ENCODE results near the gene RCAN1. TPM values are rescaled to one million over a fixed set of nuclear protein-coding genes. Genes with fewer than 3 reads are reported as not detected.

The RCAN1 gene
- total and polyA plus RNA-seq, 2 of the 4 experiments (the other 2 are of a cell fraction) = 53.5 to 175 TPM

DNA sequence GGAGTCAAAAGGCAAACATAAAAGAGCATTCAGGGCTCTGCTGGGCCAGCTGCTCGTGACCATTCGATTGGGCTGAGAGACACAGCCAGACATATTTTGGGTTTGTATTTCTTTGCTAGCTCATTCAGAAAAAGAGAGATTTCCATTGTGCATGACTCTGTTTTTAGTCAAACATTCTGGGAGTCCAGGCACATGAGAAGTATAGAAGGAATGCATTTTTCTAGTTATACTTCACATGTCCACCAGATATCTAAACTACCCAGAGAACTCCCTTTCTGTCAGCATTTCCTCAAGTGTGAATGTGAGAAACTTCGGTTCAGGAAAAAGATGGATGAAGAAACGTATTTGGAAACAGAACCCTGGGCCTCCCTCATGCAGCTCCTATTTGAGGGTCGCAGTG is 96.6 kb downstream of the RCAN1 start:
- H3K9me3 ChIP-seq (ENCODE audit: control insufficient read depth, insufficient read depth, low read length) = no peaks in the 10 kb centered on the region
- H3K4me3 ChIP-seq (ENCODE audit: insufficient read depth, low read depth, low read length) = no peak overlapping the region
- TF ChIP-seq, protein P1, sequence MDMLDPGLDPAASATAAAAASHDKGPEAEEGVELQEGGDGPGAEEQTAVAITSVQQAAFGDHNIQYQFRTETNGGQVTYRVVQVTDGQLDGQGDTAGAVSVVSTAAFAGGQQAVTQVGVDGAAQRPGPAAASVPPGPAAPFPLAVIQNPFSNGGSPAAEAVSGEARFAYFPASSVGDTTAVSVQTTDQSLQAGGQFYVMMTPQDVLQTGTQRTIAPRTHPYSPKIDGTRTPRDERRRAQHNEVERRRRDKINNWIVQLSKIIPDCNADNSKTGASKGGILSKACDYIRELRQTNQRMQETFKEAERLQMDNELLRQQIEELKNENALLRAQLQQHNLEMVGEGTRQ (IDR thresholded peaks at IDR 0.05; ENCODE audit: low read depth, low read length) = no peak
- TF ChIP-seq POLR2A (IDR thresholded peaks at IDR 0.05; ENCODE audit: low read depth, low read length) (no peak), BHLHE40 (IDR thresholded peaks at IDR 0.05; ENCODE audit: low read depth, low read length) (no peak), NFE2L2 (IDR thresholded peaks at IDR 0.05; ENCODE audit: low read depth, low read length) (no peak), MAFK (IDR thresholded peaks at IDR 0.05; ENCODE audit: low read depth, low read length) (no peak), CHD1 (IDR thresholded peaks at IDR 0.05; ENCODE audit: low read depth, low read length) (no peak), MXI1 (IDR thresholded peaks at IDR 0.05; ENCODE audit: borderline replicate concordance, low read depth, low read length) (no peak), FOS (IDR thresholded peaks at IDR 0.05; ENCODE audit: low read depth, low read length) (no peak), RCOR1 (IDR thresholded peaks at IDR 0.05; ENCODE audit: insufficient replicate concordance, low read length) (no peak), RFX5 (IDR thresholded peaks at IDR 0.05; ENCODE audit: low read depth, low read length) (no peak), SMC3 (IDR thresholded peaks at IDR 0.05; ENCODE audit: low read depth, low read length) (no peak), RAD21 (IDR thresholded peaks at IDR 0.05; ENCODE audit: low read length) (no peak), CEBPB (IDR thresholded peaks at IDR 0.05; ENCODE audit: low read depth, low read length) (no peak), MAZ (IDR thresholded peaks at IDR 0.05; ENCODE audit: borderline replicate concordance, low read depth, low read length) (no peak)
- TF ChIP-seq, protein P2, sequence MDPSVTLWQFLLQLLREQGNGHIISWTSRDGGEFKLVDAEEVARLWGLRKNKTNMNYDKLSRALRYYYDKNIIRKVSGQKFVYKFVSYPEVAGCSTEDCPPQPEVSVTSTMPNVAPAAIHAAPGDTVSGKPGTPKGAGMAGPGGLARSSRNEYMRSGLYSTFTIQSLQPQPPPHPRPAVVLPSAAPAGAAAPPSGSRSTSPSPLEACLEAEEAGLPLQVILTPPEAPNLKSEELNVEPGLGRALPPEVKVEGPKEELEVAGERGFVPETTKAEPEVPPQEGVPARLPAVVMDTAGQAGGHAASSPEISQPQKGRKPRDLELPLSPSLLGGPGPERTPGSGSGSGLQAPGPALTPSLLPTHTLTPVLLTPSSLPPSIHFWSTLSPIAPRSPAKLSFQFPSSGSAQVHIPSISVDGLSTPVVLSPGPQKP (IDR thresholded peaks at IDR 0.05; ENCODE audit: borderline replicate concordance, low read depth, low read length) = no peak
- TF ChIP-seq, protein P3, sequence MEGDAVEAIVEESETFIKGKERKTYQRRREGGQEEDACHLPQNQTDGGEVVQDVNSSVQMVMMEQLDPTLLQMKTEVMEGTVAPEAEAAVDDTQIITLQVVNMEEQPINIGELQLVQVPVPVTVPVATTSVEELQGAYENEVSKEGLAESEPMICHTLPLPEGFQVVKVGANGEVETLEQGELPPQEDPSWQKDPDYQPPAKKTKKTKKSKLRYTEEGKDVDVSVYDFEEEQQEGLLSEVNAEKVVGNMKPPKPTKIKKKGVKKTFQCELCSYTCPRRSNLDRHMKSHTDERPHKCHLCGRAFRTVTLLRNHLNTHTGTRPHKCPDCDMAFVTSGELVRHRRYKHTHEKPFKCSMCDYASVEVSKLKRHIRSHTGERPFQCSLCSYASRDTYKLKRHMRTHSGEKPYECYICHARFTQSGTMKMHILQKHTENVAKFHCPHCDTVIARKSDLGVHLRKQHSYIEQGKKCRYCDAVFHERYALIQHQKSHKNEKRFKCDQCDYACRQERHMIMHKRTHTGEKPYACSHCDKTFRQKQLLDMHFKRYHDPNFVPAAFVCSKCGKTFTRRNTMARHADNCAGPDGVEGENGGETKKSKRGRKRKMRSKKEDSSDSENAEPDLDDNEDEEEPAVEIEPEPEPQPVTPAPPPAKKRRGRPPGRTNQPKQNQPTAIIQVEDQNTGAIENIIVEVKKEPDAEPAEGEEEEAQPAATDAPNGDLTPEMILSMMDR (conservative IDR thresholded peaks at IDR 0.05; ENCODE audit: low read depth, low read length) = no peak
- no peaks in the 10 kb centered on the region for H3K27me3 ChIP-seq (ENCODE audit: control insufficient read depth, insufficient read depth, low read length)
- H3K18ac ChIP-seq (ENCODE audit: low read depth, low read length) = no peak overlapping the region
- no peak overlapping the region for H3K14ac ChIP-seq (replicated peaks; ENCODE audit: low read depth, low read length)
- CTCF ChIA-PET = no interaction called here
- no peak overlapping the region for H3K4me2 ChIP-seq (ENCODE audit: low read depth, low read length)
- H4K91ac ChIP-seq (ENCODE audit: insufficient read depth, low read depth, low read length) = no peak overlapping the region
- peak overlapping the region; percentile 29 for H2BK5ac ChIP-seq (ENCODE audit: low read depth, low read length, poor library complexity, severe bottlenecking)
- no peak overlapping the region for H2AK5ac ChIP-seq (ENCODE audit: low read depth, low read length)
- H3K56ac ChIP-seq (ENCODE audit: extremely low read depth, insufficient read depth, low read length) = no peak overlapping the region
- 86% methylated on average over 2 of the region's 5 CpGs; no CpG with 5 or more reads in 1 of the 2 experiments for WGBS, 2 experiments (ENCODE audit: extremely low coverage in 2 of 2, insufficient read length in 1 of 2)
- POLR2A ChIA-PET (ENCODE audit: unreplicated experiment) = interaction anchor here (0.8 kb wide), 1 partner anchor 9 kb away, joined by 3 read pairs; no protein-coding TSS in a partner anchor
- no peak overlapping the region for H4K5ac ChIP-seq (ENCODE audit: low read depth, low read length)
- peaks cover 57% of the 10 kb centered on the region for H3K36me3 ChIP-seq (ENCODE audit: control insufficient read depth, insufficient read depth, low read length)
- no peak overlapping the region for H2BK20ac ChIP-seq (ENCODE audit: low read depth, low read length)
- ATAC-seq (ENCODE audit: low read depth) (peak; percentile 42), DNase-seq (peak; percentile 48)
- H4K8ac ChIP-seq (ENCODE audit: low read depth in 2 of 2, low read length in 2 of 2) = no peak overlapping the region
- H2BK15ac ChIP-seq (ENCODE audit: low read depth, low read length) = no peak overlapping the region
- no peak overlapping the region for H2BK120ac ChIP-seq (ENCODE audit: low read depth, low read length)
- no peak overlapping the region for H2AK9ac ChIP-seq (replicated peaks; ENCODE audit: low read depth, low read length, poor library complexity)
- no peak overlapping the region for H3K23ac ChIP-seq (ENCODE audit: low read depth, low read length)
- no peak overlapping the region for H3K4ac ChIP-seq (ENCODE audit: low read depth, low read length)
- intact Hi-C loops (cut with micrococcal nuclease) = no loop called here
- H3K4me1 ChIP-seq (ENCODE audit: control insufficient read depth, insufficient read depth, low read length) = peaks cover 14% of the 10 kb centered on the region
- H3K9ac ChIP-seq (ENCODE audit: low read depth, low read length) = no peak overlapping the region
- in situ Hi-C loops (cut with MboI; ENCODE audit: low sequenced_read_pairs) = no loop called here
- BruUV-seq (replicated peaks) = no TSS peak
- H4K20me1 ChIP-seq (ENCODE audit: insufficient read depth, low read length) = peaks cover 53% of the 10 kb centered on the region
- H3K27ac ChIP-seq (ENCODE audit: insufficient read depth, low read length) = no peak overlapping the region
- peaks cover 23 to 52% of the 10 kb centered on the region in 2 experiments for H3K79me1 ChIP-seq (ENCODE audit: low read depth in 1 of 2, low read length in 2 of 2)
- H2AFZ ChIP-seq (replicated peaks; ENCODE audit: low read length, poor library complexity) = no peak overlapping the region
- H3K9me1 ChIP-seq (ENCODE audit: insufficient read depth, low read length) = peaks cover 23% of the 10 kb centered on the region
- dilution Hi-C loops (cut with HindIII; ENCODE audit: low sequenced_read_pairs, unreplicated experiment) = no loop called here

Data from IMR-90 (cell line).